ENCODE results near the gene DDX49. TPM values are rescaled to one million over a fixed set of nuclear protein-coding genes. Genes with fewer than 3 reads are reported as not detected.
A peak's percentile ranks its signal among the peaks of the same experiment; 100 is the strongest.

DDX49 gene
- total RNA-seq, 2 experiments from 2014 or later, result 48.3 to 50.1 TPM

DNA sequence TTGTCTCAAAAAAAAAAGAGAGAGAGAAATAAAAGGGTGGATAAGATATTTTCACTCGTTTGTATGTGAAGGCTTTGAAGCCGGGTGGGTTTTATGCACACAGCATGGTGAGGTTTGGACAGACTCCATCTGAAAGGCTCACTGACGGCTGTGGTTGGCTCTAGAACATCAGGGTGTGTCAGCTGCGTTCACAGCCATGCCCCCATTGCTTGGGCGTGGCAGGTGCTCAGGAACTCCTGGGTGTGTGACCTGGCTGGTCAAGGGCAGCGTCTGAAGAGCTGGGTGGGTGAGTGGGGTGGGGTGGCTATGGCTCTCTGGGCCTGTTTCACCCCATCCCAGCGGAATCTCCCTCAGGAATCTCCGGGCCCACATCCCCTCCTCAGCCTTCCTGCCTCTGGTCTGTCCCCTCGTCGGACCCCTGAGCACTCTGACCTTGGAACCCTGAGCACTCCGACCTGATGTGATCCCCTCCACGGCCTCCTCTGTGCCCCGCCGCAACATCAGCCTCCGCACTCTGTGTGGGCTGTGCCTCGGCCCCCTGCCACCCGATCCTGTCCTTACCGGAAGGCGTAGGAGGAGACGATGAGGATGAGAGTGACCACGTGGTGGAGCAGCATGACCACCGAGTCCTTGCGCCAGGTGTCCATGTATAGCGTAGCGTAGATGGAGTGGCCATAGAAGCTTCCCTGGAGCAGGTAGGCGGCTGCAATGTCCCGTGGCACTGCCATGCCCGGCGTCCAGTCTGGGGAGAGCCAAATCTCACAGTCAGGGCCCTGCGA, 35.8 kb upstream of the DDX49 start:
- no peak overlapping the region for H3K4me3 Mint-ChIP-seq
- no peaks in the 10 kb centered on the region for H3K27me3 Mint-ChIP-seq (ENCODE audit: low read depth)
- CTCF ChIA-PET, result no interaction called here

DNA sequence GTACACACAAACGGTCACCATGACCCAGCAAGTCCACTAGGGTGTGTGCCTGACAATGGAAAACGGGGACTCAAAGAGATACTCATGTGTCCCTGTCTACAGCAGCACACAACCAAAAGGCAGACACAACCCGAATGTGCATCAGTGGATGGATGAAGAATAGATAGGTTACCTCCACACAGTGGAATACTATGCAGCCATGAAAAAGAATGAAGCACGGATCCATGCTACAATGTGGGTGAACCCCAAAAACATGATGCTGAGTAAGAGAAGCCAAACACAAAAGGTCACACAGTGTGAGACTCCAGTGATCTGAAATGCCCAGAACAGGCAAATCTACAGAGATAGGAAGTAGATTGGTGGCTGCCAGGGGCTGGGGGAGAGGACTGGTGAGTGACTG, 32.5 kb upstream of the DDX49 start:
- CTCF ChIA-PET, result no interaction called here
- intact Hi-C loops (cut with micrococcal nuclease), result no loop called here
- no peaks in the 10 kb centered on the region for H3K9me3 Mint-ChIP-seq

More for the DNA sequence above, 35.8 kb upstream of the DDX49 start:
- no peak for DNase-seq
- intact Hi-C loops (cut with micrococcal nuclease), result no loop called here
- H3K4me1 Mint-ChIP-seq (ENCODE audit: low read depth), result no peaks in the 10 kb centered on the region
- no peaks in the 10 kb centered on the region for H3K36me3 Mint-ChIP-seq (ENCODE audit: low read depth)
- no peaks in the 10 kb centered on the region for H3K9me3 Mint-ChIP-seq
- H3K27ac Mint-ChIP-seq, result no peak overlapping the region

DNA sequence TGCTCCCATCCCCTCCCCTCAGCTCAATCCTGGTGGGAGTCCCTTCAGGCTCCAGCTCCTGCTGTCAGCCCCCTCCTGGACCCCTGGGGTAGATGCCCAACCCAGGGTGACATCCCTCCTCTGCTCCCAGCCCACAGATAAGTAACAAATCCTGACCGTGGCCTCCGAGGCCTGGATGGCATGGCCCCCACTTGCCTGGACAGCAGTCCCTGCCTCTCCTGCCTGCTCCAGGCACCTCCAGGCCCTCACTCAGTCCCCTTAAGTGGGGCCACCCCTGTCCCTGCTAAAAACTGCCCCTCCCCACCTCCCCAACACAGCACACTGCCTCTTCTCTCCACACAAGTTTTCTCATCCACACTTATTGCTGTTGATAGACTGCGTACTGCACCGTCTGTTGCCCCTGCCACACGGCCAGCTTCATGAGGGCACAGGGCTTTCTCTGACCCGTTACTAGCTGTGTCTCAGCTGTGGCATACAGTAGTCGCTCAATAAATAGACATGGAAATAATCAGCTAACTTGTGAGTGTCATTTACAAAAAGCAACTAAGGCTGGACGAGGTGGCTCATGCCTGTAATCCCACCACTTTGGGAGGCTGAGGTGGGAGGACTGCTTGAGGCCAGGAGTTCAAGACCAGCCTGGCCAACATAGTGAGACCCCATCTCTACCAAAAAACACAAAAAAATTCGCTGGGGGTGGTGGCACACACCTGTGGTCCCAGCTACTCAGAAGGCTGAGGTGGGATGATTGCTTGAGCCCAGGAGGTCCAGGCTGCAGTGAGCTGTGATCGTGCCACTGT, 29.4 kb upstream of the DDX49 start:
- Mint-ChIP-seq H3K4me3 (no peak overlapping the region), H3K27me3 (ENCODE audit: low read depth) (peaks cover 11% of the 10 kb centered on the region), H3K27ac (no peak overlapping the region), H3K4me1 (ENCODE audit: low read depth) (no peaks in the 10 kb centered on the region), H3K9me3 (no peaks in the 10 kb centered on the region), H3K36me3 (ENCODE audit: low read depth) (no peaks in the 10 kb centered on the region)
- CTCF ChIA-PET, result no interaction called here
- no peak for DNase-seq
- intact Hi-C loops (cut with micrococcal nuclease), result no loop called here

More for the DNA sequence above, 32.5 kb upstream of the DDX49 start:
- no peaks in the 10 kb centered on the region for H3K27me3 Mint-ChIP-seq (ENCODE audit: low read depth)
- no peak overlapping the region for H3K27ac Mint-ChIP-seq
- DNase-seq, result no peak
- no peak overlapping the region for H3K4me3 Mint-ChIP-seq
- H3K4me1 Mint-ChIP-seq (ENCODE audit: low read depth), result no peaks in the 10 kb centered on the region
- no peaks in the 10 kb centered on the region for H3K36me3 Mint-ChIP-seq (ENCODE audit: low read depth)

DNA sequence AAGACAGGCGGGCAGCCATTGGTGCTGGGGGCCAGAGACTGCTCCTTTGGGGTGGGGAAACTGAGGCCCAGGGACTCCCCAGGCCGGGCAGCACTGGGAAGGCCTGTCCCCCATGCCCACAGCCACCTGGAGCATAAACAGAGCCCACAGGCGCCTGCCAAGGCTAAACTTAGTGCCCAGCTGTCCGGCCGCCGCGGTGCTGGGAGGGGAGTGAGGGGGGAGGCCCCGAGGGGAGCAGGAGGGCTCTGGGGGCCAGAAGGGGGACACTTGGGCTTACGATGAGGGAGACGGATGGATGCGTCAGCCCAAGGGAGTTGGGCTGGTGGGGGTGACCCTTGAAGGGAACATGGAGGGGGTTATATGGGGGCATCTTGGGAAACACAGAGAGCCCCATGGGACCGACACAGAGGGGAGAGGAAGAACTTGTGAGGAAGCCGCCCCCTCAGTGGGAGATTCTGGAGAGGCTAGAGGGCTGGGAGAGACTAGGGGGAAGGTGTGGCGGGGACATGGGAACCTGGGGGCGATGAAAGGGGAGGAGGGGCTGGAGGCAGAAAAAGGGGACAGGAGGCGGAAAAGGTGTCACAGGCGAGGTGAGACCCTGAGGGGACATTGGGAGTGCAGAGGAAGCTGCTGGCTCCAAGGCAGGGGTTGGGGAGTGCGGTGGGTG, 25.8 kb upstream of the DDX49 start:
- H3K27me3 Mint-ChIP-seq (ENCODE audit: low read depth), result peaks cover 25% of the 10 kb centered on the region
- no peak for DNase-seq
- CTCF ChIA-PET, result no interaction called here
- H3K27ac Mint-ChIP-seq, result no peak overlapping the region
- peaks cover 2% of the 10 kb centered on the region for H3K36me3 Mint-ChIP-seq (ENCODE audit: low read depth)
- intact Hi-C loops (cut with micrococcal nuclease), result no loop called here
- no peaks in the 10 kb centered on the region for H3K9me3 Mint-ChIP-seq
- H3K4me1 Mint-ChIP-seq (ENCODE audit: low read depth), result peaks cover 5% of the 10 kb centered on the region
- H3K4me3 Mint-ChIP-seq, result no peak overlapping the region

DNA sequence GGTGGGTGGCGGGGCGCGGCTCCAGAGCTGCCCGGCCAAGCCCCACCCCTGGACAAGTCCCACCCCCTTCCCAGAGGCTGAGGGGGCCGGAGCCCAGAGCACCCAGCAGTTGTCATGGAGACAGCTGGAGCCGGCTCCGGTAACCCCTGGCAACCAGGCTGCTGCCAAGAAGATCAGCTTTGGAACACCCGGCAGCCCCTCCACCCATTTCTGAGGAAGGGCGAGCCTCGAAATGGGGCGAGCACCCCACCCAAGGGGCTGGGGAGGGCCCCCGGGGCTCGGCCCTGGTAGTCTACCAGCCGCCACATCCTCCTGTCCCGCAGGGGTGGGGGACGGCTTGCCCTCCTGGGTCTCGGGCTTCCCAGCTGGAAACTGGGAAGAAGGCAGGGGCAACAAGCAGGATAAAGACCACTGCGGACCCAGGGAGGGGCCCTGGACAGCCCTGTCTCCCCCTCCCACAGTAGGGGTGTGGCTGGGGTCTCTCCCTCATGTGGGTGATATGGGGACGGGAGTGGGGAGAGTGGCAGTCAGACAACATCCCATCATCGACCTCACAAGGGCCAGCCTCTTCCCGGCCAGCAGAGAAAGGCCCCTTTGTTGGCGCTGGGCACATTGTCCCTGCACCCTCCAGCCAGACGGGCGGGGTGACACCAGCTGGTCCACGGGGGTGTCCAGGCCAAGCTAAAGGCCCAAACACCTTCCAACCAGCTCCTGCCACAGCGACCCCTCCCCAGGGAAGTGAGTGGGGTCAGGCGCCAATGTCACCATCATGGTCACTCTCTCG, 25.1 kb upstream of the DDX49 start:
- Mint-ChIP-seq H3K27me3 (ENCODE audit: low read depth) (peaks cover 25% of the 10 kb centered on the region), H3K9me3 (no peaks in the 10 kb centered on the region), H3K4me3 (no peak overlapping the region), H3K36me3 (ENCODE audit: low read depth) (peaks cover 3% of the 10 kb centered on the region), H3K27ac (no peak overlapping the region), H3K4me1 (ENCODE audit: low read depth) (peaks cover 5% of the 10 kb centered on the region)
- intact Hi-C loops (cut with micrococcal nuclease), result no loop called here
- DNase-seq, result no peak
- CTCF ChIA-PET, result interaction anchor here (1.0 kb wide), 1 partner anchor 102 kb away, joined by 3 read pairs; no protein-coding TSS in a partner anchor

DNA sequence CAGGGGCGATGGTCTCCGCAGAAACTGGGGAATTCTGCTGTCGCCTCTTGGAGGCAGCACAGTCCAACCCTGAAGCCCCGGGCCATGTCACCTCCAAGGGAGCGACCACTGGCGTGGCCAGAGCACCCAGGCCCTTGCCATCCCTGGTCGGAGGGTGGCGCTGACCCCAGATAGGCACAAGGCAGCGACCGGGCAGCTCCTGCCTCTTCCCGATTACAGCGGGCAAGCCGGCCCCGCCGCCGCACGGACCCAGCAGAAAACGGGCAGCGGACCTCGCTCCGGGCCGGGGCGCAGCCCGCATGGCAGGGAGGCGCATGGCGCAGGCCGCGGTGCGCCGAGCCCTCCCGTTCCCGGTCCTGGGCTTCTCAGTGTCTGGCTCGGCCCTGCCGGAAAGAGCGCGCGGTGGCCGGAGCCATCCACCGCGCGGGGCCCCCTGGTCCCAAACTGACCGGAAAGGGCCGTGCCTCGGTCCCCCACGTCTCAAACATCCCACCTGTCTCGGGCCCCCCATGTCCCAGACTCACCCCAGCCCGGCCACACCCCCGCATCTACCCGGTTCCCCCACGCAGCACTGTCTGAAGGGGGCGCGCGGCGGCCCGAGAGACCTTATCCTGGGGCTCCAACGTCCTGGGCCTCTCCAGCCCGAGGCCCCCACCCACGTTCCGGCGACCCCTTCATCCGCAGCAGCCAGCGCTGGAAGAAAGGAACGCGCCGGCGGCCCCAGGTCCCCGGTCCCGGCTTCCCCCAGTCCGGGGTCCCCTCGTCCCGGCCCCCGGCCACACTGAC, 24.3 kb upstream of the DDX49 start:
- CTCF ChIA-PET, result interaction anchor here (1.0 kb wide), 1 partner anchor 101 kb away, joined by 3 read pairs; no protein-coding TSS in a partner anchor
- Mint-ChIP-seq H3K27me3 (ENCODE audit: low read depth) (peaks cover 25% of the 10 kb centered on the region), H3K9me3 (no peaks in the 10 kb centered on the region), H3K4me3 (peak overlapping the region; percentile 18), H3K36me3 (ENCODE audit: low read depth) (peaks cover 3% of the 10 kb centered on the region), H3K4me1 (ENCODE audit: low read depth) (peaks cover 5% of the 10 kb centered on the region), H3K27ac (no peak overlapping the region)
- intact Hi-C loops (cut with micrococcal nuclease), result no loop called here
- DNase-seq, result peak; percentile 26

DNA sequence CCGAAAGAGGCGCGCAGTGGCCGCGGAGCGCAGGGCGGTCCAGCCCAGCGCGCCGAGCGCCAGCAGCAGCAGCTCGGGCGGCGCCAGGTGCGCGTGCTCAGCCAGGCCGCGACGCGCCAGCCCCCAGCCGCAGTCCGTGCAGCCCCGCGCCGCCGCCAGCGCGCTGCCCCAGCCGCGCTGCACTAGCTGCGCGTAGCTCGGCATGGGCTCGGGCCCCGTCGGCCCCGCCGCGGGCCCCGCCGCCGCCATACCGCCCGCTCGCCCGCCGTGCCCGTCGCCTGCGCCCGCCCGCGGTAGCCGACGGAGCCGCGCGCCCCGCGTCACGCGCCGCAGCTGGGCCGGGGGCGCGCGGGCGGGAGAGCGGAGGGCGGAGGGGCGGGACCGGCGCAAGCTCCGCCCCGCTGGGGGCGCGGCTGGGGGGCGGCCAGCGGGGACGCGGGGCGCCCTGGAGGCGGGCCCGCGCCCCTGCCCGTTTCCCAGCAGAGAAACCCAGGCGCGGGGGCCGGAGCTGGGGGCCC, 23.6 kb upstream of the DDX49 start, which contains the start of gene CERS1:
Gene CERS1 (minus strand): TSS at position 335 of the 518 bp plus-strand sequence. CDS start 86 bp downstream, at position 249.
- CTCF ChIA-PET, result no interaction called here

DNA sequence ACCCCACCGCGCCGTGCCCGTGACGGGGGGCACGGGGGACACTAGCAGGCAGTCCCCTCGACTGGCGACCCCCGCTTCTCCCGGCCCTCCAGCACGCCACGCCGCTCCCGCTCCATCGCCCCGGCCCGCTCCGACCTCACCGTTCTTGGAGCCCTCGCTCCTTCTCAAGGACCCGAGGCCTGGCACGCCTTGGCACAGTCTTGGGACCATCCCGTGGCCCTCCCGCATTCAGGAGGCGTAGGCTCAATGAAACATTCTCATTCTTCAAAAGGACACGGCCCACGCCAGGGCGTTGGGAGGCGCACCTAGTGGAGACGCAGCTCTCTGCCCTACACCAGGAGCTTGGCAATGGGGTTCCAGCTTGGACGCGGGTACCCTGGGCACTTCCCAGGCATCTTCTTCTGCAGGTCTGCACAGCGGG, 23.1 kb upstream of the DDX49 start:
- peaks cover 25% of the 10 kb centered on the region for H3K27me3 Mint-ChIP-seq (ENCODE audit: low read depth)
- intact Hi-C loops (cut with micrococcal nuclease), result no loop called here
- peaks cover 6% of the 10 kb centered on the region for H3K36me3 Mint-ChIP-seq (ENCODE audit: low read depth)
- no peak overlapping the region for H3K27ac Mint-ChIP-seq
- H3K9me3 Mint-ChIP-seq, result no peaks in the 10 kb centered on the region
- DNase-seq, result no peak
- CTCF ChIA-PET, result no interaction called here
- peak overlapping the region; percentile 39 for H3K4me3 Mint-ChIP-seq
- peaks cover 5% of the 10 kb centered on the region for H3K4me1 Mint-ChIP-seq (ENCODE audit: low read depth)

More for the DNA sequence above, 23.6 kb upstream of the DDX49 start, which contains the start of gene CERS1:
- H3K27ac Mint-ChIP-seq, result no peak within 1 kb of the TSS
- peaks cover 6% of the 10 kb centered on the region for H3K36me3 Mint-ChIP-seq (ENCODE audit: low read depth)
- intact Hi-C loops (cut with micrococcal nuclease), result no loop called here
- peaks cover 5% of the 10 kb centered on the region for H3K4me1 Mint-ChIP-seq (ENCODE audit: low read depth)
- H3K9me3 Mint-ChIP-seq, result no peaks in the 10 kb centered on the region
- peak within 1 kb of the TSS; percentile 39 for H3K4me3 Mint-ChIP-seq
- peaks cover 25% of the 10 kb centered on the region for H3K27me3 Mint-ChIP-seq (ENCODE audit: low read depth)
- no peak for DNase-seq

DNA sequence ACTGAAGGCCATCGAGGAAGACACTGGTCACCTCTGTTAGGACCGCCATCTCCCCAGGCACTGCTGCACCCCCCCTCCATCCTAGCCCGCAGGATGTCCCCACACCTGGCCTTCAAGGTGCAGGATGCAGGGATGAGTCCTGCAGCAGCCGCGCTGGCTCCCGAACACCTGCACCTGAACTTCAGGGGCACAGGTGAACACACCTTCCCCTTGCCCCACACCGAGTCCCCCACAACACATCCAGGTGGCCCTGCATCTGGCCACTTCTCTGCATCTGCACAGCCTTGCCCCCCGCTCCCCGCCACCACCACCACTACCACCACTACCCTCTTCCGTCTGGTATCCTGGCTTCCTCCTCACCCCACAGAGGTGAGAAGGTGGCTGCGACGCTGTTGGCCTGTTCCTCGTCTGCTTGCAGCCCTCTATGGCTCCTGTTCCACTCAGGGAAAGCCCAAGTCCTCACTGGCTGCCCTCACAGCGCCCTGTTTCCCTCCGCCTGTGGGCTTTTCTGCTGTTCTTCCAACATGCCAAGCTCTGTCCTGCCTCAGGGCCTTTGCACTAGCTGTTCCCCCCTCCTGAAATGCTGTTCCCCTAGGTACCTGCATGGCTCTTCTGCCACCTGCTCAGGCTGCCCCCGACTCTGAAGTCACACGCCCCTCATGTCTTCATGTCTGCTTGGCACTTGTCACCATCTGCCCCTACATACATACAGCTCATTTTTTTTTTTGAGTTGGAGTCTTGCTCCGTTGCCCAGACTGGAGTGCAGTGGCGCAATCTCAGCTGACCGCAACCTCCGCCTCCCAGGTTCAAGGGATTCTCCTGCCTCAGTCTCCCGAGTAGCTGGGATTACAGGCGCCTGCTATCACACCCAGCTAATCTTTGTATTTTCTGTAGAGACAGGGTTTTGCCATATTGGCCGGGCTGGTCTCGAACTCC, 22.2 kb upstream of the DDX49 start:
- Mint-ChIP-seq H3K4me3 (no peak overlapping the region), H3K9me3 (no peaks in the 10 kb centered on the region), H3K36me3 (ENCODE audit: low read depth) (peaks cover 10% of the 10 kb centered on the region), H3K27ac (no peak overlapping the region), H3K4me1 (ENCODE audit: low read depth) (peaks cover 5% of the 10 kb centered on the region), H3K27me3 (ENCODE audit: low read depth) (peaks cover 25% of the 10 kb centered on the region)
- intact Hi-C loops (cut with micrococcal nuclease), result no loop called here
- CTCF ChIA-PET, result interaction anchor here (0.6 kb wide), 1 partner anchor 256 kb away, joined by 3 read pairs; no protein-coding TSS in a partner anchor
- DNase-seq, result no peak

DNA sequence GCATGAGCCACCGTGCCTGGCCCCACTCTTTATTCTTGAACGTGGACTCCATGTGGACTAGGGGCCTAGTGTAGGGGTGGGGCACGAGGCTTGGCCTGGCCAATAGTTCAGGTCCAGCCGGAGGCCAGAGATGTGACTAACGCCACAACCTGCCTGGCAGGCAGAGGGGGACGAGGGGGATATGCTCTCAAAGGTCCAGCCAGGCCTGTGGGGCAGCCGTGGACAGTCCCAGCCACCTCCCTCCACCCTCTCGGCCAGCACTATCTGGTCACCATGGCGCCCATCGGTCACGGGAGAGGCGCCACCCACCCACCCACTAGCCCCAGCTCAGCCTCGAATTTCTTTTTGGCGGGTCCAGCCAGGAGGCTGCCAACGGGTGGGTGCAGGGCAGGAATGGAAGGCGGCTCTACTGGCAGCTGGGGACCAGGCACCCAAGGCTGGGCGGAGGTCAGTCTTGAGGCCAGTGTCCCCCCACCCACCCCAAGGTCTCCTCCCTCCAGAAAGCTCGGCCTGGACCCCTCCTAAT, 21.4 kb upstream of the DDX49 start:
- peaks cover 25% of the 10 kb centered on the region for H3K27me3 Mint-ChIP-seq (ENCODE audit: low read depth)
- peaks cover 5% of the 10 kb centered on the region for H3K4me1 Mint-ChIP-seq (ENCODE audit: low read depth)
- no peaks in the 10 kb centered on the region for H3K9me3 Mint-ChIP-seq
- no peak overlapping the region for H3K27ac Mint-ChIP-seq
- CTCF ChIA-PET, result no interaction called here
- H3K36me3 Mint-ChIP-seq (ENCODE audit: low read depth), result peaks cover 10% of the 10 kb centered on the region
- intact Hi-C loops (cut with micrococcal nuclease), result no loop called here
- no peak for DNase-seq
- no peak overlapping the region for H3K4me3 Mint-ChIP-seq
